Lower leg skin (tissue), 4 donors: ENCODE data around the gene MRPS15. TPM values are rescaled to one million over a fixed set of nuclear protein-coding genes. Genes with fewer than 3 reads are reported as not detected.
"Not testable (repeated sequence)": the region's sequence is repeated elsewhere in the genome, so short reads cannot be mapped to it uniquely, and the experiment has no call there.

Experiments used
- DNase-seq, 2 donors: peaks; one replicate each; pipeline ENCODE4 v3.0.0-alpha.2; 2019; ENCODE audit warnings: low spot score in 2 of 2
- H3K4me3 ChIP-seq: fragments of 200-600 bp; sonication (generic); 2 replicates; pipeline ENCODE4 v1.5.1; 2017; ENCODE audit warnings: mild to moderate bottlenecking, low read depth; ENCODE audit not compliant: poor library complexity, severe bottlenecking
- CTCF ChIP-seq, 3 donors: fragments of 450-650 bp; IDR thresholded peaks; one replicate each; pipeline ENCODE4 v1.5.1; 2016; ENCODE audit warnings: antibody characterized with exemption in 3 of 3, mild to moderate bottlenecking in 3 of 3, moderate library complexity in 2 of 3
- POLR2A ChIP-seq, 2 donors: fragments of 450-650 bp; IDR thresholded peaks; one replicate each; pipeline ENCODE4 v1.6.1; 2016 to 2017; ENCODE audit warnings: antibody characterized with exemption in 2 of 2, mild to moderate bottlenecking in 1 of 2, moderate library complexity in 1 of 2
- WGBS, 2 donors: methylation state at CpG; one replicate each; pipeline ENCODE4 v1.1.5; 2018; 5-methylcytosine and 5-hydroxymethylcytosine counted together
- intact Hi-C: fragments of 100-400 bp; cut with DNase I; formaldehyde crosslinking; loops from one replicate; pipeline ENCODE4 v1.15.0; 2023; ENCODE audit warnings: low total_unique reads
- total RNA-seq, 4 donors: library from RNA; depleted of rRNA; stranded (reverse); fragments of >200 nt; gene quantifications; one replicate each; pipeline ENCODE4 v1.1.0, GENCODE V29; 2016

MRPS15 gene
- total RNA-seq: 10 to 100 TPM; 62.8 to 84.6 (median 65.1) TPM

DNA sequence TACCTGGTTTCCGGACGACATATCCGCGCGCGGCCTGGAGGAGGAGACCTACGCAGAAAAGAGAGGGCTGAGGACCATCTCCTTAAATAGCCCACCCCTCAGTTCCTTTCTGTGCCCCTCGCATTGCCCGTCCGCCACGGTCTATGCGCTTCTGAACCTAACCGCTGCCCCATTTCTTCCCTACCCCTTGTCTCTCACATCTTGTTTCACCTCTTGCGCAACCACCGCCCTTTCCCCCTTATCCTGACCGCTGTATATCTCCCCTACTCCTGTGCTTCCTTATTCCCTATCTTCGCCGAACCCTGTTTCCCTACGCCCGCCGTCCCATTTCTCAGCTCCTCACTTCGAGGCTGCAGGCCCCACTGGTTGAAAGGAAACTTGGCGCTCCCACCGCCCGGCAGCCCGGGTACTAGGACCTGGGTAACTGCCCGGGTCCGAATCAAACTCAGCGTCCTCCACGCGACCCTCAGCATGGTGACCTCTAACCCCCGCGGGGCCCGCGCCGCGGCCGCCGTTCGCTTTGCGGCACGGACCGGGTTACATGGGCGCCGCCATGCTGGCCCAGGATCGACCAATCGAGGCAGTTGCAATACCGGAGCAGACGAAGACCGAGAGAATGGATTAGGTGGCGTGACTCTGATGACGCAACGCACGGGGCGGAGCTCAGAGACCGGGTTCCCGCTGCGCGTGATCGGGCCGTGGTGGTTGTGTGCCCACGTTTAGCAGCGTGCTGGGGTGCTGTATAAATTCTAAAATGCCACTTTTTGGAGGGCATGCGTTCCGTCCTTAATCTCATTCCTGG lies at the start of gene MRPS15:
TSS of gene MRPS15 (minus strand) at position 582 of the 802 bp plus-strand sequence. CDS start at position 473, 109 bp downstream.
- DNase-seq: peak; percentile 96 to 99
- H3K4me3 ChIP-seq: peak within 1 kb of the TSS; percentile 89
- intact Hi-C loops: no loop called here
- peak in 1 of 3 donors; percentile 7 for TF ChIP-seq CTCF (IDR thresholded peaks at IDR 0.05)
- TF ChIP-seq POLR2A (IDR thresholded peaks at IDR 0.05): peak in 1 of 2 donors; percentile 45
- 0 to 1% methylated on average over 59 to 65 of the region's 65 CpGs for WGBS, 2 donors

DNA sequence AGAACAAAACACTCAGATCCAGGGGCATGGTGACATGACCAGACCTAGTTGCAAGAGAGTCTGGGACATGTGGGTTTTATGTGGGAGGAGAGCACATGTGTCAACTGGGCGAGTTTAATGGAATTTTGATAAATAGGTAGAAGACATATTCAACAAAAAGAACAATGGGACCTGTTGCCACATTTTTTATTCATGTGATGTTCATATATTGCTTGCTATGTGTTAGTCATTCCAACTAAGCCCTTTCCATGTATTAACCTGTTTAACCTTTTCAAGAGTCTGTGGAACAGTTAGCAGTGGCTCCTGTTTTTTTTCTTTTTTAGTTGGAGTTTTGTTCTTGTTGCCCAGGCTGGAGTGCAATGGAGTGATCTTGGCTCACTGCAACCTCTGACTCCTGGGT lies 48.7 kb upstream of the MRPS15 start:
- 44 to 56% methylated on average over 1 of the region's 1 CpG for WGBS, 2 donors
- TF ChIP-seq POLR2A (IDR thresholded peaks at IDR 0.05): no peak
- TF ChIP-seq CTCF (IDR thresholded peaks at IDR 0.05): no peak
- H3K4me3 ChIP-seq: no peak overlapping the region
- no peak for DNase-seq
- intact Hi-C loops: no loop called here

GRCh38 chr1:36511804-36512798 lies 47.9 kb upstream of the MRPS15 start:
- WGBS, 2 donors: 67% methylated on average over 15 of the region's 15 CpGs
- no peak for DNase-seq

GRCh38 chr1:36511220-36511619 lies 47.0 kb upstream of the MRPS15 start:
- 91 to 94% methylated on average over 2 of the region's 2 CpGs for WGBS, 2 donors
- H3K4me3 ChIP-seq, intact Hi-C loops, DNase-seq: not testable (repeated sequence)

More at GRCh38 chr1:36511804-36512798, 47.9 kb upstream of the MRPS15 start:
- no peak overlapping the region for H3K4me3 ChIP-seq
- intact Hi-C loops: no loop called here
- TF ChIP-seq CTCF (IDR thresholded peaks at IDR 0.05) (no peak), POLR2A (IDR thresholded peaks at IDR 0.05) (no peak)

- TF ChIP-seq POLR2A (IDR thresholded peaks at IDR 0.05): no peak
- TF ChIP-seq CTCF (IDR thresholded peaks at IDR 0.05): no peak
- WGBS, 2 donors: 80 to 88% methylated on average over 7 of the region's 7 CpGs
- no peak for DNase-seq
- intact Hi-C loops: no loop called here
- H3K4me3 ChIP-seq: no peak overlapping the region
Observed at GRCh38 chr1:36510418-36510817, 46.2 kb upstream of the MRPS15 start.

GRCh38 chr1:36508257-36508656 lies 44.1 kb upstream of the MRPS15 start:
- DNase-seq: no peak
- intact Hi-C loops: no loop called here
- WGBS, 2 donors: 85 to 87% methylated on average over 3 of the region's 3 CpGs
- H3K4me3 ChIP-seq: no peak overlapping the region
- TF ChIP-seq POLR2A (IDR thresholded peaks at IDR 0.05) (no peak), CTCF (IDR thresholded peaks at IDR 0.05) (no peak)
